K562 (cell line): Measurements from ENCODE around the gene NTM. TPM values are rescaled to one million over a fixed set of nuclear protein-coding genes. Genes with fewer than 3 reads are reported as not detected.

Experiments
- ATAC-seq: fragments of 200-7000 bp; cut with Tn5 transposase; 3 replicates; pipeline ENCODE4 v1.9.1; 2020; ENCODE audit warnings: moderate library complexity
- BruUV-seq: library from RNA; stranded (reverse); fragments of 400-500 nt; replicated peaks from 2 replicates; lab custom pipeline; 2021; lab: Mats Ljungman, UMichigan
- CTCF ChIA-PET: fragments of 300-600 bp; formaldehyde crosslinking; extraction: SDS; loops from one replicate; lab custom pipeline; 2021; ENCODE audit warnings: low intra/inter-chr PET ratio; lab: Yijun Ruan, JAX
- POLR2A ChIA-PET: fragments of 300-600, 350-650 bp; sonication (Branson Sonifier 250); formaldehyde crosslinking; extraction: SDS; loops from one replicate; lab custom pipeline; 2021; ENCODE audit warnings: antibody characterized with exemption, inconsistent platforms; lab: Yijun Ruan, JAX
- DNase-seq, 4 experiments: peaks; one replicate each; pipeline versions ENCODE4 v3.0.0 to v3.0.0-alpha.2; 2011 to 2018; ENCODE audit warnings: low spot score in 3 of 4, mixed read lengths in 3 of 4; ENCODE audit errors: extremely low read depth in 1 of 4
- FAIRE-seq: peaks from 2 replicates; lab custom pipeline; 2011; peaks lifted over from hg19 to GRCh38; lab: Jason Lieb, UNC
- H2AFZ ChIP-seq: 2 replicates; pipeline ENCODE4 v1.6.0; 2011; ENCODE audit warnings: low read depth, low read length, control low read depth, inconsistent platforms
- H3K27ac ChIP-seq: fragments of 200-600 bp; 3 replicates; pipeline ENCODE4 v1.8.0; 2011; ENCODE audit warnings: low read depth, mild to moderate bottlenecking, control low read depth, inconsistent platforms, low read length, moderate library complexity, mixed read lengths; ENCODE audit errors: extremely low read depth
- H3K27me3 ChIP-seq, 2 experiments: fragments of 300-600 bp in 1 of 2; 2 replicates in 1 of 2; 3 replicates in 1 of 2; pipeline versions ENCODE4 v1.6.0 to v1.8.0; 2011; ENCODE audit warnings: inconsistent platforms in 2 of 2, low read length in 2 of 2, mild to moderate bottlenecking in 1 of 2, mixed read lengths in 1 of 2, moderate library complexity in 1 of 2; ENCODE audit not compliant: control insufficient read depth in 2 of 2, insufficient read depth in 2 of 2
- H3K36me3 ChIP-seq: fragments of 300-600 bp; 3 replicates; pipeline ENCODE4 v1.8.0; 2011; ENCODE audit warnings: mild to moderate bottlenecking, low read length, inconsistent platforms; ENCODE audit not compliant: control insufficient read depth, insufficient read depth
- H3K4me1 ChIP-seq, 2 experiments: fragments of 200-600 bp in 1 of 2; replicated peaks in 1 of 2; 2 replicates in 1 of 2; 3 replicates in 1 of 2; pipeline versions ENCODE4 v1.5.1 to v1.8.0; 2011; ENCODE audit warnings: inconsistent platforms in 2 of 2, low read length in 2 of 2, mild to moderate bottlenecking in 1 of 2, mixed read lengths in 1 of 2, moderate library complexity in 1 of 2; ENCODE audit not compliant: control insufficient read depth in 2 of 2, insufficient read depth in 2 of 2
- H3K4me2 ChIP-seq: 2 replicates; pipeline ENCODE4 v1.6.1; 2011; ENCODE audit warnings: low read length, control low read depth, inconsistent platforms, mixed read lengths; ENCODE audit not compliant: insufficient read depth
- H3K4me3 ChIP-seq: fragments of 200-600 bp; sonication (generic), shearing (Covaris generic); 2 replicates; pipeline ENCODE4 v1.5.1; 2016; ENCODE audit warnings: control low read depth, inconsistent platforms
- H3K79me2 ChIP-seq: fragments of 200-600 bp; 3 replicates; pipeline ENCODE4 v1.8.0; 2011; ENCODE audit warnings: low read length, inconsistent platforms; ENCODE audit not compliant: control insufficient read depth, insufficient read depth
- H3K9ac ChIP-seq, 2 experiments: 2 replicates each; pipeline versions ENCODE4 v1.6.0 to v1.6.1; 2011; ENCODE audit warnings: low read depth in 2 of 2, low read length in 2 of 2, control low read depth in 1 of 2, inconsistent platforms in 1 of 2, mild to moderate bottlenecking in 1 of 2, mixed read lengths in 1 of 2; ENCODE audit not compliant: insufficient read depth in 1 of 2
- H3K9me1 ChIP-seq: one replicate; pipeline ENCODE4 v1.6.0; 2011; ENCODE audit warnings: inconsistent platforms, mild to moderate bottlenecking, low read length, moderate library complexity; ENCODE audit not compliant: control insufficient read depth, insufficient read depth
- H3K9me3 ChIP-seq: replicated peaks from 2 replicates; pipeline ENCODE4 v1.5.1; 2011; ENCODE audit warnings: low read depth, low read length, inconsistent platforms; ENCODE audit not compliant: control insufficient read depth, insufficient read depth
- H4K20me1 ChIP-seq: replicated peaks from 2 replicates; pipeline ENCODE4 v1.6.1; 2011; ENCODE audit warnings: low read length, inconsistent platforms, mixed read lengths; ENCODE audit not compliant: control insufficient read depth, insufficient read depth
- BHLHE40 ChIP-seq: IDR thresholded peaks from 2 replicates; pipeline ENCODE4 v1.6.1; 2011; ENCODE audit warnings: low read length, improper control_type of control experiment
- C11orf30 ChIP-seq: fragments of 450-650 bp; IDR thresholded peaks from 2 replicates; pipeline ENCODE4 v1.6.1; 2016; ENCODE audit warnings: low read depth, mild to moderate bottlenecking
- ERF ChIP-seq: fragments of 450-650 bp; formaldehyde crosslinking; IDR thresholded peaks from 2 replicates; pipeline ENCODE4 v1.4.0; 2020; ENCODE audit warnings: mild to moderate bottlenecking, mixed read lengths
- KDM4B ChIP-seq, 2 experiments: fragments of 450-650 bp in 1 of 2; sonication (generic) in 1 of 2; IDR thresholded peaks; 2 replicates each; pipeline ENCODE4 v1.6.1; 2016 to 2017; ENCODE audit warnings: borderline replicate concordance in 2 of 2, antibody characterized with exemption in 1 of 2, low read depth in 1 of 2, mild to moderate bottlenecking in 1 of 2
- KLF1 ChIP-seq: fragments of 450-650 bp; IDR thresholded peaks from 2 replicates; pipeline ENCODE4 v1.6.1; 2016; ENCODE audit warnings: missing genetic modification characterization, missing compliant biosample characterization
- MAFF ChIP-seq: IDR thresholded peaks from 2 replicates; pipeline ENCODE4 v1.6.1; 2012; ENCODE audit warnings: low read length, improper control_type of control experiment
- MAFK ChIP-seq: IDR thresholded peaks from 2 replicates; pipeline ENCODE4 v1.6.1; 2011; ENCODE audit warnings: low read length, improper control_type of control experiment
- NFYB ChIP-seq: IDR thresholded peaks from 2 replicates; pipeline ENCODE4 v1.6.1; 2011; ENCODE audit warnings: mild to moderate bottlenecking, moderate library complexity; ENCODE audit not compliant: insufficient read length; ENCODE audit errors: extremely low read depth
- PCBP1 ChIP-seq: fragments of 200-400 bp; formaldehyde crosslinking; IDR thresholded peaks from 2 replicates; pipeline ENCODE4 v1.6.1; 2018; ENCODE audit warnings: mild to moderate bottlenecking, low read depth, low read length; ENCODE audit not compliant: poor library complexity, severe bottlenecking
- RAD21 ChIP-seq, 2 experiments: fragments of 250-450 bp in 1 of 2; fragments of 450-650 bp in 1 of 2; sonication (Bioruptor Pico) in 1 of 2; formaldehyde crosslinking in 1 of 2; IDR thresholded peaks in 1 of 2; conservative IDR thresholded peaks in 1 of 2; 2 replicates each; pipeline versions ENCODE4 v1.4.0 to v1.8.0; 2020 to 2022; ENCODE audit warnings: mild to moderate bottlenecking in 2 of 2, moderate library complexity in 1 of 2
- RBM25 ChIP-seq: fragments of 200-400 bp; formaldehyde crosslinking; IDR thresholded peaks from 2 replicates; pipeline ENCODE4 v1.6.1; 2018; ENCODE audit warnings: low read length, low read depth, moderate library complexity; ENCODE audit not compliant: severe bottlenecking
- RUNX1 ChIP-seq: sonication (generic); IDR thresholded peaks from 2 replicates; pipeline ENCODE4 v1.6.1; 2016; ENCODE audit warnings: antibody characterized with exemption, low read depth
- SAFB2 ChIP-seq: fragments of 200-400 bp; formaldehyde crosslinking; IDR thresholded peaks from 2 replicates; pipeline ENCODE4 v1.6.1; 2018; ENCODE audit warnings: borderline replicate concordance, low read length, low read depth, moderate library complexity; ENCODE audit not compliant: severe bottlenecking
- SIRT6 ChIP-seq: IDR thresholded peaks from one replicate; pipeline ENCODE4 v1.6.1; 2012; ENCODE audit warnings: low read depth, mild to moderate bottlenecking, control low read depth, inconsistent platforms, low read length, moderate library complexity
- SRF ChIP-seq, 2 experiments: fragments of 250-450, 450-650 bp in 1 of 2; sonication (Bioruptor Pico) in 1 of 2; sonication (generic) in 1 of 2; formaldehyde crosslinking; IDR thresholded peaks; 2 replicates each; pipeline versions ENCODE4 v1.5.0 to v1.5.1; 2020 to 2022; ENCODE audit warnings: mild to moderate bottlenecking in 1 of 2, missing genetic modification reagents in 1 of 2
- TAL1 ChIP-seq: fragments of 450-650 bp; IDR thresholded peaks from 2 replicates; pipeline ENCODE4 v1.6.1; 2016; ENCODE audit warnings: mild to moderate bottlenecking
- WHSC1 ChIP-seq: IDR thresholded peaks from one replicate; pipeline ENCODE4 v1.6.1; 2012; ENCODE audit warnings: low read length, control low read depth, inconsistent platforms
- ZFP36 ChIP-seq: fragments of 150-350 bp; IDR thresholded peaks from 2 replicates; pipeline ENCODE4 v1.6.1; 2018; ENCODE audit warnings: low read length, low read depth; ENCODE audit not compliant: partially characterized antibody
- ZNF316 ChIP-seq: fragments of 450-650 bp; IDR thresholded peaks from 2 replicates; pipeline ENCODE4 v1.6.1; 2016
- WGBS: fragments of 100-300 bp; shearing (Covaris generic); methylation state at CpG from one replicate; pipeline ENCODE4 v1.1.6; 2016; ENCODE audit warnings: low coverage, mixed read lengths; ENCODE audit not compliant: insufficient coverage; ENCODE audit errors: missing lambda C conversion rate; 5-methylcytosine and 5-hydroxymethylcytosine counted together
- in situ Hi-C: fragments of 300-500 bp; cut with MboI; formaldehyde crosslinking; loops from 4 replicates; pipeline ENCODE4 v1.15.0; 2018; ENCODE audit warnings: inconsistent platforms, mixed read lengths
- intact Hi-C: fragments of 100-400 bp; cut with micrococcal nuclease; formaldehyde crosslinking; loops from 2 replicates; pipeline ENCODE4 v1.14.2; 2022
- polyA plus RNA-seq, 8 experiments: library from polyadenylated mRNA; depleted of rRNA in 4 of 8; stranded (reverse) in 5 of 8; unstranded in 3 of 8; fragments of >200 nt; fragmentation: Nextera tagmentation in 2 of 8; fragmentation: Illumina TruSeq in 1 of 8; extraction: Ambion mirVana in 2 of 8; extraction: Trizol in 1 of 8; gene quantifications; 2 replicates each; pipeline versions ENCODE4 v1.2.1 to v1.2.3, GENCODE V29; 2011 to 2014; ENCODE audit warnings: inconsistent platforms in 1 of 8, missing spikeins in 1 of 8
- total RNA-seq, 7 experiments: library from RNA; depleted of rRNA in 6 of 7; stranded (reverse); fragments of >200 nt in 6 of 7; fragmentation: Illumina TruSeq in 2 of 7; extraction: Trizol in 2 of 7; gene quantifications; 2 replicates each; pipeline versions ENCODE4 v1.2.1 to v1.2.3, GENCODE V29; 2011 to 2021; ENCODE audit warnings: low replicate concordance in 1 of 7
- TF ChIP-seq, protein P1 (sequence below): sonication (generic); formaldehyde crosslinking; IDR thresholded peaks from 2 replicates; pipeline ENCODE4 v1.8.1; 2023; ENCODE audit warnings: mild to moderate bottlenecking, missing genetic modification reagents, moderate library complexity
- TF ChIP-seq, protein P2 (sequence below), 3 experiments: IDR thresholded peaks in 2 of 3; conservative IDR thresholded peaks in 1 of 3; 2 replicates each; pipeline ENCODE4 v1.5.1; 2011 to 2012; ENCODE audit warnings: low read length in 3 of 3, mild to moderate bottlenecking in 3 of 3, control low read depth in 2 of 3, improper control_type of control experiment in 1 of 3, inconsistent platforms in 1 of 3, low read depth in 1 of 3, mixed read lengths in 1 of 3, moderate library complexity in 1 of 3; ENCODE audit not compliant: insufficient read depth in 2 of 3

NTM gene
- total and polyA plus RNA-seq, 9 of the 15 experiments (the other 6 are each of a cell fraction or from before 2014, with no cell fraction given) = not detected

DNA sequence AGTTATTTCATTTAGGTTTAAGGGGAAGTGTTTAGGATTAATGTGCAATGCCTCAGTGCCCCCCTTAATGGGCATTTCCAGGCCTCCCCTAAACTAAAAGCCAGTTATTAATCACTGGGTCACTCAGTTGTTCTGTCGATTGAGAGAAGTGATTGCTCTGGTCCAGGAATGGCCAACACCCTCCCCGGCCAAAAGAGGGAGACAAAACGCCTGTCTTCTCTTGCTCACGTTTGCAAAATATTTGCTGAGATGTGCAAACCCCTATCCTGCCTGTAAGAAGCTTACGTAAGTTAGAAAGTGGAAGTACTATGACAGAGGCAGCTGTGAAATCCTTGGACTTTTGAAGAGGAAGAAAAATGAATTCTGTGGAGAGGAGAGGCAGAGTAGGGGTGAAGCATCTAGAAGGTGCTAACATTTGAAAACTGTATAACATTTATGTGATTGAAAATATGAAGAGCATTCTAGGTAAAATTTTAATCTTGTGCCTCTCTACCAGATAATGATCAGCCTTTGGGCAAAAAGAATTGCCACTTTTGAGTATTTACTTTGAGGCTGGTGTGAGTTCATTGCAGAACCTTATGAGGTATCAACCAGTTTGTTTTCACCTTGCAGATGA lies 37.7 kb downstream of the NTM start:
- no peak overlapping the region for H3K4me2 ChIP-seq
- H3K9me3 ChIP-seq = no peaks in the 10 kb centered on the region
- intact Hi-C loops = loop anchor here (1.0 to 5.0 kb wide), 2 partner anchors 104 to 266 kb away; no protein-coding TSS in a partner anchor
- H4K20me1 ChIP-seq = no peaks in the 10 kb centered on the region
- ATAC-seq = peak; percentile 75
- in situ Hi-C loops = no loop called here
- no peaks in the 10 kb centered on the region for H3K4me1 ChIP-seq
- no peak overlapping the region for H3K9ac ChIP-seq
- no peaks in the 10 kb centered on the region for H3K79me2 ChIP-seq
- ChIA-PET CTCF (no interaction called here), POLR2A (no interaction called here)
- H3K4me3 ChIP-seq = no peak overlapping the region
- peak in 2 of 4 experiments; percentile 18 to 37 for DNase-seq
- H3K27ac ChIP-seq = no peak overlapping the region
- H3K27me3 ChIP-seq = no peaks in the 10 kb centered on the region
- 2% methylated on average over 5 of the region's 5 CpGs for WGBS
- peak; percentile 73 for FAIRE-seq
- no peaks in the 10 kb centered on the region for H3K9me1 ChIP-seq
- BruUV-seq = no TSS peak
- H2AFZ ChIP-seq = no peak overlapping the region
- H3K36me3 ChIP-seq = no peaks in the 10 kb centered on the region
- TF ChIP-seq MAFF (peak; percentile 12; the same call in 1 of the 2 replicates), RBM25 (no peak), MAFK (peak; percentile 66), WHSC1 (no peak), KDM4B (IDR thresholded peaks at IDR 0.05; ENCODE audit: borderline replicate concordance in 2 of 2, low read depth in 1 of 2) (no peak), ERF (CRISPR knock-in tag) (no peak), SIRT6 (no peak), SAFB2 (no peak), RAD21 (CRISPR knock-in tag; conservative IDR thresholded peaks at IDR 0.05 in 1 of 2, IDR thresholded peaks at IDR 0.05 in 1 of 2) (peak in 1 of 2 experiments; percentile 30; a peak in 2 of 4 replicates), ZNF316 (peak; percentile 56; the same call in 1 of the 2 replicates), TAL1 (no peak), NFYB (no peak), SRF (CRISPR knock-in tag; IDR thresholded peaks at IDR 0.05) (no peak), C11orf30 (peak; percentile 37), BHLHE40 (peak; percentile 83), PCBP1 (no peak), RUNX1 (no peak), KLF1 (tag) (no peak), ZFP36 (peak; percentile 72)
- TF ChIP-seq, protein P1, sequence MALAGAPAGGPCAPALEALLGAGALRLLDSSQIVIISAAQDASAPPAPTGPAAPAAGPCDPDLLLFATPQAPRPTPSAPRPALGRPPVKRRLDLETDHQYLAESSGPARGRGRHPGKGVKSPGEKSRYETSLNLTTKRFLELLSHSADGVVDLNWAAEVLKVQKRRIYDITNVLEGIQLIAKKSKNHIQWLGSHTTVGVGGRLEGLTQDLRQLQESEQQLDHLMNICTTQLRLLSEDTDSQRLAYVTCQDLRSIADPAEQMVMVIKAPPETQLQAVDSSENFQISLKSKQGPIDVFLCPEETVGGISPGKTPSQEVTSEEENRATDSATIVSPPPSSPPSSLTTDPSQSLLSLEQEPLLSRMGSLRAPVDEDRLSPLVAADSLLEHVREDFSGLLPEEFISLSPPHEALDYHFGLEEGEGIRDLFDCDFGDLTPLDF = no peak
- TF ChIP-seq, protein P2, sequence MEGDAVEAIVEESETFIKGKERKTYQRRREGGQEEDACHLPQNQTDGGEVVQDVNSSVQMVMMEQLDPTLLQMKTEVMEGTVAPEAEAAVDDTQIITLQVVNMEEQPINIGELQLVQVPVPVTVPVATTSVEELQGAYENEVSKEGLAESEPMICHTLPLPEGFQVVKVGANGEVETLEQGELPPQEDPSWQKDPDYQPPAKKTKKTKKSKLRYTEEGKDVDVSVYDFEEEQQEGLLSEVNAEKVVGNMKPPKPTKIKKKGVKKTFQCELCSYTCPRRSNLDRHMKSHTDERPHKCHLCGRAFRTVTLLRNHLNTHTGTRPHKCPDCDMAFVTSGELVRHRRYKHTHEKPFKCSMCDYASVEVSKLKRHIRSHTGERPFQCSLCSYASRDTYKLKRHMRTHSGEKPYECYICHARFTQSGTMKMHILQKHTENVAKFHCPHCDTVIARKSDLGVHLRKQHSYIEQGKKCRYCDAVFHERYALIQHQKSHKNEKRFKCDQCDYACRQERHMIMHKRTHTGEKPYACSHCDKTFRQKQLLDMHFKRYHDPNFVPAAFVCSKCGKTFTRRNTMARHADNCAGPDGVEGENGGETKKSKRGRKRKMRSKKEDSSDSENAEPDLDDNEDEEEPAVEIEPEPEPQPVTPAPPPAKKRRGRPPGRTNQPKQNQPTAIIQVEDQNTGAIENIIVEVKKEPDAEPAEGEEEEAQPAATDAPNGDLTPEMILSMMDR (IDR thresholded peaks at IDR 0.05 in 2 of 3, conservative IDR thresholded peaks at IDR 0.05 in 1 of 3; ENCODE audit: insufficient read depth in 2 of 3, low read depth in 1 of 3, low read length in 3 of 3) = peak; percentile 42 to 54 (median 54); a peak in 5 of 6 replicates
